ENCODE results near the gene ADGRG4.

GRCh38 chrX:136344320-136344719, 43.6 kb downstream of the ADGRG4 start:
- TF ChIP-seq, protein P1, sequence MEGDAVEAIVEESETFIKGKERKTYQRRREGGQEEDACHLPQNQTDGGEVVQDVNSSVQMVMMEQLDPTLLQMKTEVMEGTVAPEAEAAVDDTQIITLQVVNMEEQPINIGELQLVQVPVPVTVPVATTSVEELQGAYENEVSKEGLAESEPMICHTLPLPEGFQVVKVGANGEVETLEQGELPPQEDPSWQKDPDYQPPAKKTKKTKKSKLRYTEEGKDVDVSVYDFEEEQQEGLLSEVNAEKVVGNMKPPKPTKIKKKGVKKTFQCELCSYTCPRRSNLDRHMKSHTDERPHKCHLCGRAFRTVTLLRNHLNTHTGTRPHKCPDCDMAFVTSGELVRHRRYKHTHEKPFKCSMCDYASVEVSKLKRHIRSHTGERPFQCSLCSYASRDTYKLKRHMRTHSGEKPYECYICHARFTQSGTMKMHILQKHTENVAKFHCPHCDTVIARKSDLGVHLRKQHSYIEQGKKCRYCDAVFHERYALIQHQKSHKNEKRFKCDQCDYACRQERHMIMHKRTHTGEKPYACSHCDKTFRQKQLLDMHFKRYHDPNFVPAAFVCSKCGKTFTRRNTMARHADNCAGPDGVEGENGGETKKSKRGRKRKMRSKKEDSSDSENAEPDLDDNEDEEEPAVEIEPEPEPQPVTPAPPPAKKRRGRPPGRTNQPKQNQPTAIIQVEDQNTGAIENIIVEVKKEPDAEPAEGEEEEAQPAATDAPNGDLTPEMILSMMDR (IDR thresholded peaks at IDR 0.05), result no peak
- TF ChIP-seq SIN3A (IDR thresholded peaks at IDR 0.05; ENCODE audit: borderline replicate concordance, insufficient read depth, low read depth, low read length) (no peak), POLR2AphosphoS5 (IDR thresholded peaks at IDR 0.05; ENCODE audit: low read depth, low read length) (no peak)
